ENCODE data around the gene JMJD1C. TPM values are rescaled to one million over a fixed set of nuclear protein-coding genes. Genes with fewer than 3 reads are reported as not detected.

Gene JMJD1C
- total RNA-seq, 4 donors from 2014 or later: 92.0 to 153 (median 124) TPM

- no peaks in the 10 kb centered on the region for H3K36me3 ChIP-seq
- no peak overlapping the region for H3K4me3 ChIP-seq
- H3K4me1 ChIP-seq: peaks cover 0 to 4% (median 0%) of the 10 kb centered on the region in 4 donors
- no peak for TF ChIP-seq CTCF (IDR thresholded peaks at IDR 0.05)
- no peaks in the 10 kb centered on the region for H3K9me3 ChIP-seq
- H3K27ac ChIP-seq: no peak overlapping the region
- no peaks in the 10 kb centered on the region for H3K27me3 ChIP-seq
- DNase-seq: no peak
These were observed 41.2 kb downstream of the JMJD1C start for GRCh38 chr10:63424576-63424975.

GRCh38 chr10:63423494-63423893 is 42.3 kb downstream of the JMJD1C start:
- Histone ChIP-seq H3K4me1 (no peaks in the 10 kb centered on the region), H3K27me3 (no peaks in the 10 kb centered on the region), H3K27ac (no peak overlapping the region), H3K36me3 (no peaks in the 10 kb centered on the region), H3K9me3 (no peaks in the 10 kb centered on the region), H3K4me3 (no peak overlapping the region)
- no peak for DNase-seq
- TF ChIP-seq POLR2A (IDR thresholded peaks at IDR 0.05) (no peak), CTCF (IDR thresholded peaks at IDR 0.05) (no peak)

GRCh38 chr10:63421591-63421990 is 44.2 kb downstream of the JMJD1C start:
- H3K4me3 ChIP-seq: no peak overlapping the region
- H3K36me3 ChIP-seq: no peaks in the 10 kb centered on the region
- TF ChIP-seq POLR2A (IDR thresholded peaks at IDR 0.05) (no peak), CTCF (IDR thresholded peaks at IDR 0.05) (no peak)
- no peak for DNase-seq
- H3K4me1 ChIP-seq: peaks cover 0 to 3% (median 0%) of the 10 kb centered on the region in 4 donors
- no peaks in the 10 kb centered on the region for H3K27me3 ChIP-seq
- H3K9me3 ChIP-seq: no peaks in the 10 kb centered on the region
- H3K27ac ChIP-seq: no peak overlapping the region

GRCh38 chr10:63416376-63416775 is 49.4 kb downstream of the JMJD1C start:
- Histone ChIP-seq H3K36me3 (no peaks in the 10 kb centered on the region), H3K9me3 (no peaks in the 10 kb centered on the region), H3K4me3 (no peak overlapping the region), H3K4me1 (peaks cover 0 to 9% (median 0%) of the 10 kb centered on the region in 4 donors), H3K27ac (no peak overlapping the region), H3K27me3 (no peaks in the 10 kb centered on the region)
- TF ChIP-seq CTCF (IDR thresholded peaks at IDR 0.05) (no peak), POLR2A (IDR thresholded peaks at IDR 0.05) (no peak)
- DNase-seq: no peak

GRCh38 chr10:63415640-63416244 is 50.0 kb downstream of the JMJD1C start:
- no peak for TF ChIP-seq CTCF (IDR thresholded peaks at IDR 0.05)
- no peak for TF ChIP-seq POLR2A (IDR thresholded peaks at IDR 0.05)
- H3K4me1 ChIP-seq: peaks cover 0 to 9% (median 0%) of the 10 kb centered on the region in 4 donors
- H3K27me3 ChIP-seq: no peaks in the 10 kb centered on the region
- DNase-seq: no peak
- H3K4me3 ChIP-seq: no peak overlapping the region
- H3K27ac ChIP-seq: no peak overlapping the region
- H3K9me3 ChIP-seq: no peaks in the 10 kb centered on the region
- H3K36me3 ChIP-seq: no peaks in the 10 kb centered on the region
